Measurements from ENCODE around the gene FAM3D.

DNA sequence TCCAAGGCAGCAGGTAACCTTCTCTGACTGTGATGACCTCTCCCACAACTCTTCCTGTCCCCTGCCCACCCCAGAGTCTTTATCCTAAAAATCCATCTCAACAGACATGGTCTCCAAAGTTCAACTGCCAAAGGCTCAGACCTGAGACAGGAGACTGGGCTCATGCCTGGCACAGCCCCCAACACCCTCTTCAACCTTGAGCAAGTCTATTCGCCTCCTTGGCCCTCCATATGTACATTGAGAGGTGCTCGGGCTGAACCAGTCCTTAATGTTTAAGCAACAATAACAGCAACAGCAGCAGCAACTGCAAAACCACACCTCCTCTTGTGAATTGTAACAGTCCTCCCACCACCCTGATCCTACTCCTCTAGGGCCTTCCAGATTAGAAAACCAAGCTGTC, 9.9 kb downstream of the FAM3D start:
- no peak for TF ChIP-seq EZH2 (IDR thresholded peaks at IDR 0.05; ENCODE audit: borderline replicate concordance, low read depth, low read length, poor library complexity, severe bottlenecking)
- TF ChIP-seq, protein P1, sequence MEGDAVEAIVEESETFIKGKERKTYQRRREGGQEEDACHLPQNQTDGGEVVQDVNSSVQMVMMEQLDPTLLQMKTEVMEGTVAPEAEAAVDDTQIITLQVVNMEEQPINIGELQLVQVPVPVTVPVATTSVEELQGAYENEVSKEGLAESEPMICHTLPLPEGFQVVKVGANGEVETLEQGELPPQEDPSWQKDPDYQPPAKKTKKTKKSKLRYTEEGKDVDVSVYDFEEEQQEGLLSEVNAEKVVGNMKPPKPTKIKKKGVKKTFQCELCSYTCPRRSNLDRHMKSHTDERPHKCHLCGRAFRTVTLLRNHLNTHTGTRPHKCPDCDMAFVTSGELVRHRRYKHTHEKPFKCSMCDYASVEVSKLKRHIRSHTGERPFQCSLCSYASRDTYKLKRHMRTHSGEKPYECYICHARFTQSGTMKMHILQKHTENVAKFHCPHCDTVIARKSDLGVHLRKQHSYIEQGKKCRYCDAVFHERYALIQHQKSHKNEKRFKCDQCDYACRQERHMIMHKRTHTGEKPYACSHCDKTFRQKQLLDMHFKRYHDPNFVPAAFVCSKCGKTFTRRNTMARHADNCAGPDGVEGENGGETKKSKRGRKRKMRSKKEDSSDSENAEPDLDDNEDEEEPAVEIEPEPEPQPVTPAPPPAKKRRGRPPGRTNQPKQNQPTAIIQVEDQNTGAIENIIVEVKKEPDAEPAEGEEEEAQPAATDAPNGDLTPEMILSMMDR (conservative IDR thresholded peaks at IDR 0.05; ENCODE audit: low read depth, low read length): no peak
